HTERT RPE-1 (cell line): ENCODE data around the gene KRT77.

Experiments used
- in situ Hi-C: fragments of 300-500 bp; cut with MboI; formaldehyde crosslinking; loops from 4 replicates; pipeline ENCODE4 v1.14.3; 2020; ENCODE audit warnings: low sequenced_read_pairs

The KRT77 gene

DNA sequence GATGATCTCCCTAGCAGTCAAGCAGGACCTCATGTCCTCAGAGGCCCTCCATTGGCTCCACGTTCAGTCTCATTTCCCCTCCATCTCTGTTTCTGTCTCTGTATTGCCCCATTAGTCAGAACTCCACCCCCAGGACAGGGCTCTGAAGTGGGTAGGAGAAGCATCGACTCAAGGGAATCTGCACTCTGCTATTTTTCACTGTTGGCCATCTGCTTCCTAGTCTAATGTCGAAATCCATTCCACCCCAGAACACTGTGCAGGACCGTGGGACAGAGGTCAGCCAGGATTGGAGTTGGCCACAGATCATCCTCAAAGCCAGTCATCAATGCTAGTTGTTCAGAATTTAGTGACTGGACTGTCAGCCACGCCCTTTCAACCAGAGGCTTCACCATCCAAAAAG is 10.1 kb downstream of the KRT77 start:
- in situ Hi-C loops: no loop called here

DNA sequence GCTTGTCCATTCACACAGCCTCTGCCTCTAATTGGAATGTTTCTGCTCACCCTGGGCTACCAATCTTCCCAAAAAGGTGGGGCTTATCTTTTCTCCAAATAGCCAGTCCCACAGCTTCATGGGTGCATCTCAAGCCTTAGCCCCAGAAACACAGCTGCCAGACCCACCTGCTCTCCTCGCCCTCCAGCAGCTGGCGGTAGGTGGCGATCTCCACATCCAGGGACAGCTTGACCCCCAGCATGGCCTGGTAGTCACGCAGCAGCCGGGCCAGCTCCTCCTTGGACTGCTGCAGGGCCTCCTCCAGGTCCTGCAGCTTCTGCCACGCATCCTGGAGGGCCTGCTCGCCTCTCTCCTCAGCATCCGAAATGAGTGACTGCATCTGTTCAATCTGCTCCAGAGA is 11.1 kb downstream of the KRT77 start:
- in situ Hi-C loops: no loop called here

DNA sequence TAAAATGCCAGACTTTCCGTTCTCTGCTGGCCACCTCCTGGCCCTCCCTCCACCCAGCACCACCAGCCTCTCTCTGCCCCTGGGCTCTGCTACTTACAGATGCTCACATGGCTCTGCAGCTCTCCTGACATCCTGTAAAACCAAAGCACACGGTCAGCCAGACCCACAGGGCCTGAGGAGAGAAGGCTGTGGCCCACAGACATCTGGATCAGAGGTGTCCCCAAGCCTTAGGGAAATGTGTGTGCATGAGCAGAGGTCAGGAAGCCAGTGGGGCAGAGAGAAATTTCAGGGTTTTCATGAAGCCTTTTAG is 11.5 kb downstream of the KRT77 start:
- in situ Hi-C loops: no loop called here

DNA sequence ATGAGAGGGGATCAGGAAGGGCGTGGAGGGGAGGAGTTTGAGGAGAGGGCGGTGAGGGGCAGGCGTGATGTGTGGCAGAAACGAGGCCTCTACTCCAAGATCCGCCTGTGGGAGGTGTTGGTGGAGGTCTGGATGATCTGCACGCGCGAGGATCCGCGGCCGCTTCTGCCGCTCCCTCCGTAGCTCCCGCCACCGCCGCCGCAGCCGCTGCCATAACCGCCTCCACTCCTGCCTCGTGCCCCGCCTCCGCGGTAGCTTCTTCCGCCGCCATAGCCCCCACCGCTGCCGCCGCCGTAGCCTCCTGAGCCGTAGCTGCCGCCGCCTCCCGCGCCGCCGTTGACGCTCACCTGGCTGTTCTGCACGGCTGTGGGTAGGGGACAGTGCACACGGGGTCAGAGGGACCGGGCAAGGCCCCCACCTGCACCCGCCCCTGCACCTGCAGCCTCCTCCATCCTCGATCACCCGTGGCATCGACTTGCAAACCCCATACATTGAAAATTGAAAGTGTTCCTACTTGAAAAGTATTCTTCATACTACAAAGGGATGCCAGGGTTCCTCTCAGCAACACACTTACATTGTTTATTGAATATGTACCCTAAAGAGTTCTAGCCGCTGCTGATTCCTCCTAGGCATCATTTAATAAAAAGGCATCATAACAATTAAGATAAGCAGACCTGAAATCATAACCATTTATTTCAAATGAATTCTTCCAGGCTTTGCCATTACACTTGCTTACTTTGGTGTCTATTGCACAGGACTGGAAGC is 12.1 kb downstream of the KRT77 start:
- in situ Hi-C loops: no loop called here

DNA sequence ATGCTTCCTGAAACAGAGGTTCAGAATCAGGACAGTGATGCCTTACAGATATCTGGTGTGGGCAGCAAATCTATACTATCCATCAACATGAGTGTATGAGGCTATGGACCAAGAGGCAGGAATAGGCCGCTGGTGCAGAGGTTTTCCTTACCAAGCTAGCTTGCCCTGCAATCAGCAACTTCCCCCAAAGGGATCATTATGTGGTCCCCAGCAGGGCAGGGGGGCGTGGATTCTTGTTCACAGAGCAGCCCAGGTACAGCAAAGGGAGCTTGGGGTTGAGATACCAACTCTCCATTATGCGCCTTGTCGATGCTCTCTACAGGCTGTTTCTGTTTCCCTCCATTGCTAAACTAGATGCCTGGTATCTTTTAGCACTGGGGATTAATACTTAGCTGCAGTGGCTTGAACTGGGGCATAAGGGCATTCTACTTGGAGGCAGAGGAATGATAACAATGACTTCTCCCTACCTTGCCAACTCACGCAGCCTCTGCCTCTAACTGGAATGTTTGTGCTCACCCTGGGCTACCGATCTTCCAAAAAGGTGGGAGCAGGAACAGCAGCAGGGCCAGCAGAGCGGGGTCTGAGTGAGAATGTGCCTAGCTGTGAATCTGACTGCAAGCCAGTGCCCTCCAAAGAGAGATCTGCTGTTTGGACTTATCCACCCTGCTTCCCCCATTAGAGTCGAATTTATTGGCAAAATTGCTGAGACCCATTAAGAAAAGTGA is 12.8 kb downstream of the KRT77 start:
- in situ Hi-C loops: no loop called here

DNA sequence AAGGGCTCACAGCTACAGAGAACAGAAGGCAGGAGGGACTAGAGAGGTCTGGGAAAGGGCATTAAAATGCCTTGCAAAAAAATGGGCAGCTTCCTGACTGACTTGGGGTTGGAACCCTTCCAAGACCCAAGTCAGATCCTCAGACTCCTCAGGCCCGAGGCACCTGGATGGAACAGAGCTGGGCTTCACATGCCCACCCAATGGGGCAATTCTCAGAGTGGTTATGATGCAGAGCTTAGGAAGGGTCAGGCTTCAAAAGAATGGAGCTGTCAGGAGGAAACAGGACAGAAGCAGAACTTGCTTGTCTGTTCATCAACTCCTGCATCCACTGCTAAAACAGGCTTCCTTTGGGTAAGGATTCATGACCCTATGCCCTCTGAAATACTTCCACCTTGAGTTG is 13.4 kb downstream of the KRT77 start:
- in situ Hi-C loops: no loop called here

DNA sequence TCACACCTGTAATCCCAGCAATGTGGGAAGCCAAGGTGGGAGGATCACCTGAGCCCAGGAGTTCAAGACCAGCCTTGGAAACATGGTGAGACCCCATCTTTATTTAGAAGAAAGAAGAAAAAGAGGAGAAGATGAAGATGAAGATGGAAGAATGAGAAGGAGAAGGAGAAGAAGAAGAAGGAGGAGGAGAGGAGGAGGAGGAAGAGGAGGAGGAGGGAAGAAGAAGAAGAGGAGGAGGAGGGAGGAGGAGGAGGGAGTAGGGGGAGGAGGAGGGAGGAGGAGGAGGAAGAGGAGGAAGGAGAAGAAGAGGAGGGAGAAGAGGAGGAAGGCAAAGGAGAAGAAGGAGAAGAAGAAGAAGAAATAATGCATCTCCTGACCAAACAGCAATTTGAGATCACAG is 14.1 kb downstream of the KRT77 start:
- in situ Hi-C loops: no loop called here

DNA sequence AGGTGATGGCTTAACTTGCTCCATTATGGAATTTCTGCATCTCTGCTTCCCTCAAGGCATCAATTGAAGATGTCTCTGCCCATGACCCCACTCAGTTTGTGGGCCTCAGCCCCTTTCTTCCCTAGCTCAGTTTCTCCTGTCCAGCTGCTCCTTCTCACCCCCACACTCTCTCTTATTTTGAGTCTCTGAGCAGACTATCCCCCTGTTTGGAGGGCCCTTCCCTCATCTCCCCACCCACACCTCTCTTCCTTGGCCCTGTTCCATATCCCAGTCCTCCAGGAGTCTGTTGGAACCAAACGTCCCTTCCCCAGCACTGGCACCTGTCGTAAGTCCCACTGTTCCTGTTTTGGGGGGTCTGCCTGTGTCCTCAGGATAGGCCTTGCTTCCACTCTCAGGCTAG is 14.8 kb downstream of the KRT77 start:
- in situ Hi-C loops: no loop called here

DNA sequence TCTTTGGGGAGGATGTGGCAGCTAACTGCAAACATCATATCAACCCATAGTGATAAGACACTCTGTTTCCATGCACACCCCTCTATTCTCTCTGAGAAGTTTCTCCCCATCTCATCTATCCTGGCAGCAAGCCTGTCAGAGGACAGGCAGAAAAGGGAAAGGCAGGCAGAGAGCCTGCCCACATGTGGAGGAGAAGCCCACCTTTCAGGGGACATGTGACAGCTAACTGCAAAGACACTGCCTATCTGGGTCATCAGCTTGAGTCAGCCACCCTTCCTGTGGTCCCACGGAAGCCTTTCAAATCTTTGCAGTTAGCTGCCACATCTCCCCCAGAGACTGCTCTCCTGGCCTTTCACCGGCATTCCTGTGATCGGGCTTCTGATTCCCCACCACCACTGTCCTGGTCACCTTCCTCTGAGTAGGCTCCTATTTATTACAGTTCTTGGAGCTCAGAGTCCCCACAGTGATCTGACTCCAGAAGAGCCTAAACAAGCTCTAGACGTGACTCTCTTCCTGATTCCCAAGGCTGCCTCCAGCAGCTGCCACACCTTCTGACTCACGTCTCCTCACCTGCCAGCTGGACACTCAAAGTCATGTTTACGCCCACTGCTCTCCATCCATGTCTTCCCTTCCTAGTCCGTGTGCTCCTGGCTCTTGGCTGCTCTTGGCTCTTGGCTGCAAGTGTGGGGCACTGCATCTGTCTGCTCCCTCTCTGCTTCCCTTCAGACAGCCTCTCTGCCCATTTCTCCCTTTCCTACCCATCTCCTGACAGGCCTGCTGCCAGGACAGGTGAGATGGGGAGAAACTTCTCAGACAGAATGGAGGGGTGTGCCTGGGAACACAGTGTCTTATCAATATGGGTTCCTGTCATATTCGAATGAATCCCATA is 15.6 kb downstream of the KRT77 start:
- in situ Hi-C loops: no loop called here

DNA sequence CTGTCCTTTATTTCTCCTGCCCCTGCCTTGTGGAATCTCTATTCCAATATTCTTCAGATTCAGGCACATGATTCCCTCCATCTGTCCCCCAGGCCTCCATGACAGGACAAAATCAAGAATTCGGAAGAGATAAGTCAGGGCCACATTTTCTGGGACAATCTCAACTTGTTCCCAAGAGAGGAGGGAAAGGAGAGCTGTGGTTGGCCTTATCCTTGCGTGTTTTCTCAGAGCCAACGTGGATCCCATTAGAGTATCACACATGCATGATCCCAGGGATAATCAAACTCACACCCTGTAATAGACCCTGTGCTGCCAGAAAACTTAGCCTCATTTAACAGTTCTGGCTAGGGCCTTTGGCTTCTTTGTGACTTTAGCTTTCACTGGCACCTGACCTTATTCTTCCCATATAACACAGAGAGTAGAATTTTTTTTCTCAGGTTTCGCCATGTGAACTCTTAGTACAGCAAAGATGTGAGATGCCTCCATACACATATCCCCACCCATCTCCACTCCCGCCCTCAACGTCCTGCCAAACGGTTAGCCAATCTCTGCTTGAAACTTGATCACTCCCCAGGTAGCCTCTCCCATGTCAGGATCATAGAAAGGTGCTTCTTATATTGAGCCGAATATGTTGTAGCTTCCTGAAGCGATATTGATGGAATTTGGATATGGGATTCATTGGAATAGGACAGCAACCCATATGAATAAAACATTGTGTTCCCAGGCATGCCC is 16.4 kb downstream of the KRT77 start:
- in situ Hi-C loops: no loop called here

DNA sequence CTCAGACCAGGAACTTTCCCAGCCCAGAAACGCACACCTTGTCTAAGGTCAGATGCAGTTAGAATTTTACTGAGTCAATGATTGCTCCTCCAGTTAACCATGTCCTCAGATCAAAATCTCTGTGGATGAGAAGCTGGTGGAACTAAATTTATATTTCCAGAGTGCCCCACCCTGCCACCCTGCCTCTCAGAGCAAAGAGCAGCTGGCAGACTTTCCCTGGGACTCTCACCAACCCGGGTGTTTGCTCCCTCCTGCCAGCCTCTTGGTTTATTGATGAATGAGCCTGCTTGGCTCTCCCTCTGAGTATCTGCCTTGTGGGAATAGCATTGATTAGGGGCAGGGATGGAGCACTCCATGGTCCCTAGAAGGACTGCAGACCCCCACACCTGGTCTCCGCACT is 17.3 kb downstream of the KRT77 start:
- in situ Hi-C loops: no loop called here

DNA sequence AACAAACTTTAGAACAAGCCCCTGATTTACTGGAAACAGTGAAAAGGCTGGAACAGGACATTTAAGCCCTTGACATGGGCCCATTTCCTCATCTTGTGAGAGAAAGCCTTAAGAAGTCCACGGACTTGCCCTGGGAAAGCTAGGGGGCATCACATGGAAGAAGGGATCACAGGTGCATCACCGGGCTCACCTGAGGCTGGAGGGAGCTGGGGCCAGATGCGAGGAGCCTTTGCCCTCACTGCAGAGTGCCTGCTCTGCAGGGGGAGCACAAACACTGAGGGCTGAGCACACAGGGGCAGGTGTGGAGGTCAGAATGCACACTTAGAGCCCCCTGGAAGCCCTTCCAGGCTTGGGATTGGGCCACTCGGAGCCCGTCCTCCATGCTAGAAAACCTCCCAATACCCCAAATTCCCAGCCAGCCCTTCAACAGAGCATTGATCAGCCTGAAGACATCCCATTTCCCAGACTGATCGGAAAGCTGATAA is 17.9 kb downstream of the KRT77 start:
- in situ Hi-C loops: no loop called here

DNA sequence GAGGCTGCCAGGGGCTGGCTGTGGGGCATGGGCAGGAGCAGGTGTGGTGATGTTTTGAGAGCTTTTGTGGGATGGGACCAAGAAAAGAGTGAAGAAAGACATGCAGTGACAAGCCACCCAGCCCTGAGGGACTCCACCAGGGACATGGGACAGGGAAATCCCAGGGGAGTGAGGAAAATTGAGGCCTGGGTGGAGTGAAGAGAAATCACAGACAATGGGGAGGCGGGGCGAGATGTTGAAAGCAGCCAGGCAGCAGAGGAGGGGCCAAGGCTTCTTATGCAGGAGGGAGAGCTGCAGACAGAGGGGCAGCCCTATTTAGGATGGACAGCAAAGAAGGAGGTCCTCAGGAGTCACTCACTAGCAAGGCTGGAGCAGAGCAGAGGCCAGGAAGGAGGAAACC is 18.9 kb downstream of the KRT77 start:
- in situ Hi-C loops: no loop called here

DNA sequence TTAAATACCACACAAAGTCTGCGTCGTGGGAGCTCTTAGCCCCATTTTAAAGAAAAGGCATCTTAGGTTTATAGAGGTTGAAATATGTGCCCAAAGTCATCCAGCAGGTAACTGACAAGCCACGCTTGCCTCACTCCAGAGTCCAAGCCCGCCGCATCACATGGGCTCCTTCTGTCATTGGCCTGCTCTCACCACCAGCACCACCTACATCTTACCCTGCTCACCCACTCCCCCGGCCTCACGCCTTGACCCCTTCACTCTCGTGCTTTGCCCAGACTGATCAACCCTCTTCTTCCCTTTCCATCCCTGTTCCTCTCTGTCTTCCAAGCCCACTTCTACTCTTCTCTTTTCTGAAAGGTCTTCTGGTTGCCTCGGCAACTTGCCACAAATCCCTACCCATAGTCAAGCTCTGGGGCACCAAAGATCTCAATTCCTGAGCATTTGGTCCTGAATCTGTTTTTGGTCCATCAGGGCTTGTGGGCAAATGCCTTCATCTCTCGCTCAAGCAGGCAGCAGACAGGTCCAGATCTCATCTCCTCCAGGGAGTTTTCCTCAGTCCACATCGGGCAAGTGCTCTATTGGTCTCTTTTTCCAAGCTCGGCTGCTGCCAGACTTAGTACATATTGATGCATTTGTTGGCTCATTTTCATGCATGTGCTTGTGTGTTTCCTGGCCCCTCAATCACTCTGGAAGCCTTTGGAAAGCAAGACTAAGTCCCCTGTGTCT is 19.6 kb downstream of the KRT77 start:
- in situ Hi-C loops: no loop called here

DNA sequence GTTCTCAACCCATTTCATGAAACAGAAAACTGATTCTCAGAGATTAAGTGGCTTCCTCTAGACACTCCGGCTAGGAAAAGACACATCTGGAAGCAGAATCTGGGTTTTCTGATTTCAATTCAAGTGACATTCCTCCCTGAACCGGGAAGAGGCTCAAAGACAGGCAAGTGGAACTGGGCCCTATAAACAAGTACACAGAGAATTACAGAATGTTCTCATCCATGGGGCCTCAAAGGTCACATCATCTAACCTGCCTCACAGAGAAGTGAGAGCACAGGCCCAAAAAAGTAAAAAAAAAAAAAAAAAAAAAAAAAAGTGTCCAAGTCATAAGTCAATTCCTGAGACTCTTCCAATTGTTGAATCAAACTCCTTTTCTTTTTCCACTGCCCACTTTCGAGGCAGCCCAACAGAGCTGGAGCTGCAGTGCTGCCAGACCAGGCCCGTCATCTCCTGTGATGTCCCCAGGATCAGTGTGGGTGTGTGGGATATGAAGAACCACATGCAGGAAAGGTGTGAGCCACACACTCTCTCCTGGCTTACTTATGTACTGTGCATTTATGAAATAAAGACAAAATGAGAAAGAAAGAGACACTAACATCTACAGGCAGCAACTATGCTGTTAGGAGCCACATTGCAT is 20.3 kb downstream of the KRT77 start:
- in situ Hi-C loops: no loop called here

DNA sequence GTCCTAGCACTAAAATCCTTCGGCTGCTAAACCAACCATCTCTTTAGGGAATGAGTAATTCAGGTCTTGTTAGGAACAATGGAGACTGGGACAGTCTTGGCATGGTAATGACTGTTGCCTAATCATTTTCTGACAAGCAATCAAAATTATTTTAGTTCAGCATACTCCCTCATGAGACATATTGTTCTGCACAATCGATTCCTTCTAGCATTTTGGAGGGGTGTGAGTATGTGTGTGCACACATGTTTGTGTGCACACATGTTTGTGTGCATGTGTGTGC is 21.0 kb downstream of the KRT77 start:
- in situ Hi-C loops: no loop called here

DNA sequence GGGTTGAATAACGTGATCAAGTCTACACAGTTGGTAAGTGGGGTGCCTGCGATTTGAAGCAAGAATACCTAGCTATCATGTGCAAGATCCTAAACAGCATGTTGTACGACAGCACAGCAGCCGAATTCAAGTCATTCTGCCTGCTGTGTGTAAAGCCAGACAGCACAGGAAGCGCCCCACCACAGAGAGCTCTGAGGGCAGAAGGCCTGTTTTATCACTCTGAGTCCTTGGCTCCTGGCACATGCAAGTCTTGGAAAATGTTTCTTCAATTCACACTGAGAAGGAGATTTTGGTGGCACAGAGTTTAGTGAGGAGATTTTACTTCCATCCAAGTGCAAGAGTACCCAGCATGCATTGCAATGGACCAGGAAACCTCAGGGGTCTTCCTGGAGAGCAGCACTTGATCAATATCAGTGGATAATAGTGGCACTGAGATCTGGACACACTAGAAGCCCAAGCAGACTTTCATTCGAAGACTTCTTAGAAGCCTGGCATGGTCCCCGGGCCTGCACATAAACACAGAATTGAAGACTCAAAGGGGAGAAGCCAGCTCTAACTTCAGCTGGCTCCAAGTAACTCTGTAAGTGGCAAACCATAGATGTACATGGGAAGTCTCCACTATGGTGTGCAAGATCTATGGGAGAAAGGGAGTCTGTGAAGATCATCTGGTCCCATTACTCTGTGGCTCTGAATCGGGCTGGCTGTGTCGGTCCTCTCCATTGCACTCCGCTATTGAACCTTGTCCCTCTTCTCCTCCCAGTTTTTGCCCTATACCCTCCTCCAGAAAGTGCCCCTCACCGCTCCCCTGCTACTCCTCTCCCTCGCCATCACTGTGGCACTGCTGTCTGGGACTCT is 21.6 kb downstream of the KRT77 start:
- in situ Hi-C loops: no loop called here

DNA sequence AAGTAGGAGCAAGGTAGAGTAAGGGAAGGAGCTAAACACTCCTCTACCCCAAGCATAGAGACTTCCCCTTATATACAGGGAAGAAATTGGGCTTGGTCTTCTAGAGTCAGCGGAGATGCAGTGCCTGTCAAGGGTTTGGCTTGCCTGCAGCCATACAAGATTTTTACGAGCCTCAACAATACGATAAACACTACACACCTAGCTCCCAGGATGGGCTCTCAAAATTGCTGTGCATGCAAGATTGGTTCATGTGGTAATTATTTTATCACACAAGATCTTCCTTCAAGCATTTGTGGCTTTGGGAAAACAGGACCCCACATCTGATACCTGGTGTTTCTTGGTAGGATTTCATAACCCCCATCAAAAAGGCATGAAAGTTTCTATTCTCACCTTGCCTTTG is 23.0 kb downstream of the KRT77 start, which contains the start of gene KRT1:
TSS of gene KRT1 (minus strand) at position 45 of the 400 bp plus-strand sequence. CDS start 59 bp downstream, outside the sequence.
- in situ Hi-C loops: no loop called here

DNA sequence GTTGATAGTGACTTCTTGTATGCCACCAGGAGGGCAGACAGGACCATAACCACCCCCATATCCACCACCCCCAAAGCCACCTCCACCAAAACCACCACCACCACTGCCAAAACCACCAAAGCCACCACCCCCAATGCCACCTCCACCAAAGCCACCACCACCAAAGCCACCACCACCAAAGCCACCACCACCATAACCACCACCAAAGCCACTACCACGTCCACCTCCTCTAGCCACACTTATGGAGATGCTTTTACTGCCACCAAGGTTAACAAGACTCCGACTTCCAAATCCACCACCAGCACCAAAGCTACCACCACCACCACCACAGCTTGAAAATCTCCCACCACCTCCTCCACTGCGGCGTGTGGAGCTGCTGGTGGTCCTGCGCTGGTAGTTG is 23.4 kb downstream of the KRT77 start:
- in situ Hi-C loops: no loop called here
